GM21717 (cell line): Measurements from ENCODE around the gene PDE8A.
"Not testable (repeated sequence)": the region's sequence is repeated elsewhere in the genome, so short reads cannot be mapped to it uniquely, and the experiment has no call there.

Source experiments
- ATAC-seq: cut with Tn5 transposase; IDR thresholded peaks from one replicate; pipeline ENCODE4 v1.9.1; 2021; ENCODE audit warnings: mild to moderate bottlenecking, moderate library complexity; ENCODE audit not compliant: unreplicated experiment

Gene PDE8A

DNA sequence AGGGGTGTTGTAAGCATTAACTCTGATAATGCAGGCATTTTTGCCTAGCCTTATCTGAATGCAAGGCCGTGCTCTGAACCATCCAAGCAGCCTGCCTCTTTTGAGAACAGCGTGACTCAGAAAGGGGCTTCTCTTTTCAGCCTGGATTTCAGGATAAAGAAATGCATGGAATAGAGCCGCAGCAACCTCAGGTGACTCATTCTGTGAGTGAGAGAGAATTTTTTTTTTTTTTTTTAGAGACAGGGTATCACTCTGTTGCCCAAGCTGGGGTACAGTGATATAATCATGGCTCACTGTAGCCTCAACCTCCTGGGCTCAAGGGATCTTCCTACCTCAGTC, 20.6 kb upstream of the PDE8A start:
- ATAC-seq = no peak

DNA sequence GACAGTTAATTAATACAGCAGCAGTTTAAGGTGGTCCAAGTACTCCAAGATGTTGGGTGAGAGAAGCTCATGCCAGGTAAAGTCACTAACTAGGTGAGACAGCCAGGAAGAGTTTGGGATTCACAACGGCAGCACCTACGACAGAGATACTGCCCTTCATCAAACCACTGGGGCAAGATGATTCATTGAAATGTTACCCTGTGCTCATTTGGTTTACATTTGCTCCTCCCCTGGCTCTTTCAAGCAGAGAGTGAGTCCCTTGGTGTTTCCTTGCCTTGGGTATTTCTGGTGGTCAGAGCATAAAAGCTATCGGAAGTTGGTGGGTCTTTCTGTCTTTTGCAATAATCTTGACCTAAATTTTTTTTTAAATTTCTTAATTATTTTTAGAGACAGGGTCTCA, 19.9 kb upstream of the PDE8A start:
- no peak for ATAC-seq

DNA sequence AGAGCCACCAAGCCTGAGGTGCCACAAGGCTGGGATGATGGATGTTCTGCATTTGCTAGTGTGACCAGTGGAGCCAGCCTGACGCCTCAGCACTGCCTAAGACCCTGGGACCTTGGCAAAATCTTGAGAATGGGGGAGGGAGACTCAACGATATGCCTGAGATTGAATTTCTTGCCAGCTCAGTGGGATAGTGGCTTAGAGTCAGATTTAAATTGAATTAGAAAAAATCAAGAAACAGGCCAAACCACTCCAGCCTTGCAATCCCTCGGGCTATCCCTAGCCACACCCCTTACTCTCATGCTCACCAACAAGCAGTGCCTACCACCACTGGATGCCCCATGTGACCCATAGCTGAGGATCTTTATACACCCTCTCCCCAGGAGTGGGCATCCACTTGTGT, 18.7 kb upstream of the PDE8A start:
- no peak for ATAC-seq

DNA sequence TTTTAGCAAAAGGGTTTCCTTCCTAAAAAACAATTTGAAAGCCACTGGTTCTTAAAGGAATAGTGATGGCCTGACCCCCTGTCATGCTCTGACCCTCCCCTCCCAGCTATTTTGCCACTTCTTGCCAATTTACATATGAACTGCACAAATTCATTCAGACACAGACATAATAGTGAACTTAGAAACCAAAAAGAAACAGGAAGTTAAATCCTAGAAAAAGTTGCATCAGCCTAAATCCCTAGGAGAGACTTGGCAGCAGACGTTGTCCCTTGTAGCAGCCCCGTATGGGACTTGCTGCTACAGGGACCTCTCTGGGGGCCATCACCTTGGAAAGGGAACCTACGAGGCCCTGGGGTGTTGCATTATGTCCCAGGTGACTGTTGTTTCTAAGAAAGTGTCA, 14.3 kb upstream of the PDE8A start:
- ATAC-seq = no peak

DNA sequence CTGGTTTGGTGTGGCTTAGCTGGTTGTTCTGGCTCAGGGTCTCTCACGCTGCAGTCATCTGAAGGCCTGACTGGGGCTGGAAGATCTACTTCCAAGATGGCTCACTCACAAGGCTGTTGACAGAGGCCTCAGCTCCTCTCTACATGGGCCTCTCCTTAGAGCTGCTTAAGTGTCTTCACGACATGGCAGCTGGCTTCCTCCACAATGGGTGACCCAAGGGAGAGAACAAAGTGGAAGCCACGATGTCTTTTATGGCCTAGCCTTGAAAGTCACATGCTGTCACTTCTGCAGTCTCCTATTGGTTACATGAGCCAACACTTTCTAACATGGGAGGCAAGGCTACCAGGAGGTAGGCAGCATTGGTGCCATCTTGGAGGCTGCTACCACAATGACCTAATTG, 13.4 kb upstream of the PDE8A start:
- ATAC-seq = no peak

DNA sequence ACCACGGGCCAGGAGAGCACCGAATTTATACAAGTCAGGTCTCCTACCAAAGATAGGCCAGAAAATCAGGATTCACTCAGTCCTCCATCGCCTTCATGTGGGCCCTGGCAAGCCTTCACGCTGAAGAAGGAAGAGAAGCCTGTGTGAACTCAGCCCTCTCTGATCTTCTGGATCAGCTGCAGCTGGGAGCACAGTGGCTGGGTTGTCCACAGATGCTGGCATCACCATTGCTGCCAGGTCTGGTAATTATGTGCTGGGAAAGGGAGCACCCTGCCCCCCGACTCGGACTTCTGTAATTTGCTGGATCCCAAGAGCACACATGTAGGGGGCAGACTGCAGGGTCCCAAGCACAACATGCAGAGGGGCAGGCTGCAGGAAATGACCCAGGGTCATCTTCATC, 12.4 kb upstream of the PDE8A start:
- ATAC-seq = no peak

DNA sequence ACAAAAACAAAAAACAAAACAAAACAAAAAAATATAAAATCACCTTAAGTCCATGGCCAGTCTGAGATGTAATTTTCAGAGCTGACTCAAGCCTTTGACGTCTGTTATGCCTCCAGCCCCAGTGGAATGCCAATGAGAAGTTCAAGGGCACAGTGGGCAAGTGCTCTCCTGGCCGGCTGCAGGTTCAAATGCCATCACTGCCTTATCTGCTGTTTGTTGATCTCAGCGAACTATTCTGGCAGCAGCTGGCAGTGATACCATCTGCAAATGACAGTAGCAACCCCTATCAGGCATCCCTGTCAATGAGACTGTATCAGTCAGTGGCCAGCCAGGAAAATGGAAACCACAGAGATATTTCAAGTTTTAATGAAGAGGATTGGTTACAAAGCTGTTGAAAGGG, 10.8 kb upstream of the PDE8A start:
- ATAC-seq = no peak

DNA sequence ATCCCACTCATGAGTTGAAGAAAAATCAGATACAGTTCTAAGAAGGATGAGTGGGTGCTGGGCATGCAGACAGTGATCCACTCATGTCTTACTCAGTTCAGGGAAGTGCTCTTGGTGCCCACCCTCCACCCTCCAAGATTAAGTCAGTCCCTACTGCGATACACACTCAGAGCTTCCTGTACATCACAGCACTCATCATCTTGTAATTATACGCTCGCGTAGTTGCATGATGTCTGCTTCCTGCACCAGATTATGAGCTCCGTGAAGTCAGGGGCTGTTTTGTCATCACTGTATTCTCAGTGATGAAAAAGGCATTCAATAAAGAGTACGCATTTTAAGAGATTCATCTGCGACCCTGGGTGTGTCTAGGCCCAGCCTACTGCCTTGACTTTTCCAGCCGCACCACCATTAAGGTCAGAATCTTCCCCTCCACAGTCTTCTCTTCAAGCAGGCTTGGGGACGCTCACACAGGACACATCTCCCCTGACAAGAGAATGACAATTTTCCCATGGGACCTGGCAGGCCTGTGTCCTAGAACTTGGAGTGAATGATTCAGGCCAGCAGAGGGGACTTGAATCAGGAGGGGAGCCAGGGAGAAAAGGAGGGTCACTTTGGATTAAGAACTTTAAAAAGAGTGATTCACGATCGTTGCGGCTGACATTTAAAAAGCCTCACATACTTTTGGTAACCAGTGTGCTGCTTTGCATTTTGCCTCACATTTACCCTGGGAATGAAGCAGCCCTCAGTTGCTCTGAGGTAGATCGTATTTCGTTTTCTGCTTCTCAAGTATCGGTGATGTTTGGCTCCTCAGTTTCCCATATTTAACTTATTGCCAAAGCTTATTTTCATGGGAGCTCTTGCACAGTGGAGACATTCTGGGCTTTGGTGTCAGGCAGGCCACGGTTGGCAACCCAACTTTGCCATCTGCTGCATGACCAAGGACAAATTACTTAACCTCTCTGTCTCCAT, 7.9 kb upstream of the PDE8A start:
- ATAC-seq = no peak

DNA sequence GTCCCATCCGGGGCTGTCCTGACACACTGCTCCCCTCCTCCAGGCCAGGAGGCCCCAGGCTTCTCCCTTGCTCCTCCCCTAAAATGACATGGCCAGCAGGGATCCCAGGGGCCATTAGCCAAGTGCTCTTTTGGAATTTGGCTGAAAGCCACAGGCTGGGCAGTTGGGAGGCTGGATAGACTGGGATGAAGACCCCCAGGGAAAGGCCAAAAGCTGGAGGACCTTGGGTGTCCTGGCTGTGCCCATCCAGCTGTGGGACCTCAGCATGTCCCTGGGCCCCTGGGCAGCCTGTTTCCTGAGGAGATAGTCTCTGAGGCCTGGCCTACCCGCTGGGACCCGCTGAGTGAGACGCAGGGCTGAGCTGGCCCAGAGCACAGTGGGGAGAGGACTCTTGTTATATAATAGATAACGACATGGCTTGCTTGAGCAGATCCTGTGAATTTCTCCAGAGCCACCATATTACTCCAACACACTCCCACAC, 5.7 kb upstream of the PDE8A start:
- ATAC-seq = no peak

DNA sequence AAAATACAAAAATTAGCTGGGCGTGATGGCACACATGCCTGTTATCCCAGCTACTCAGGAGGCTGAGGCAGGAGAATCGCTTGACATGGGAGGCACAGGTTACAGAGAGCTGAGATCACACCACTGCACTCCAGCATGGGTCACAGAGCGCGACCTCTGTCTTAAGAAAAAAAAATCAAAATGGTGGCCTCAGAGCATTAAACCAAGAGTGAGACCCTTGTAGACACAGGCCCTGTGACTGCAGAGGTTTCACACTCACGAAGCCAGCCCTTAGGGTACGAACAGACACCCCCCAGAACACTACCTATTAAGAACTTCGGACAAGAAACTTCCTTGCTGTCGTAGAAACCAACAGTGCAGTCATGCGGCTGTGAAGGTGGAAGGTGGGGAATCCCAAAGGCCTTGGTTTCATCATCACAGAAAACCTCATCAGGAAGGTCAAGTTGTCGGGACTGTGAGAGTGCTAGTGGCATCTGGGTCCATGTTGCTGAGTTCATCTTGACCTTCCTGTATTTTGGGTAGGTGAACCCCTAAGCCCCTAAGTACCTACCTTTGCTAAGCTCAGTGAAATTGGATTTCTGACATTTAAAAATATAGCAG, 4.8 kb upstream of the PDE8A start:
- no peak for ATAC-seq

DNA sequence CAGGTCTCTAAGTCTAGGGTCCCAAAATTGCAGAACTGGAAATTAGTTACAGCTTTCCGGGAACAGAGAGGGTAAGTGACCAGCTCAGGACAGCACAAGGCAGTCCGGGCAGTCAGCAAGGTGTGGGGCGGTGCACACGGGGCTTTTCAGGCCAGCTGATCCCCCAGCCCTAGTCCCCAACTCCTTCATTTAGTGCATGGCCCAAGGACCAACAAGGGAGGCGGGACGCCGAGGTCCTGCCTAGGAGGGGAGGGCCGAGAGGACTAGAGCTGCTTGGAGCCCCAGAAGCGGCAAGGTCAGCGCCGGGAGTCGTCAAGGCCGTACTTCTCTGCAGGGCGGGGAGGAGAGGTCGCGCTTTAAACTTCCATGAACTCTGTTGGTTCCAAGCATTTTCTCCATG, 2.0 kb upstream of the PDE8A start:
- ATAC-seq = no peak

DNA sequence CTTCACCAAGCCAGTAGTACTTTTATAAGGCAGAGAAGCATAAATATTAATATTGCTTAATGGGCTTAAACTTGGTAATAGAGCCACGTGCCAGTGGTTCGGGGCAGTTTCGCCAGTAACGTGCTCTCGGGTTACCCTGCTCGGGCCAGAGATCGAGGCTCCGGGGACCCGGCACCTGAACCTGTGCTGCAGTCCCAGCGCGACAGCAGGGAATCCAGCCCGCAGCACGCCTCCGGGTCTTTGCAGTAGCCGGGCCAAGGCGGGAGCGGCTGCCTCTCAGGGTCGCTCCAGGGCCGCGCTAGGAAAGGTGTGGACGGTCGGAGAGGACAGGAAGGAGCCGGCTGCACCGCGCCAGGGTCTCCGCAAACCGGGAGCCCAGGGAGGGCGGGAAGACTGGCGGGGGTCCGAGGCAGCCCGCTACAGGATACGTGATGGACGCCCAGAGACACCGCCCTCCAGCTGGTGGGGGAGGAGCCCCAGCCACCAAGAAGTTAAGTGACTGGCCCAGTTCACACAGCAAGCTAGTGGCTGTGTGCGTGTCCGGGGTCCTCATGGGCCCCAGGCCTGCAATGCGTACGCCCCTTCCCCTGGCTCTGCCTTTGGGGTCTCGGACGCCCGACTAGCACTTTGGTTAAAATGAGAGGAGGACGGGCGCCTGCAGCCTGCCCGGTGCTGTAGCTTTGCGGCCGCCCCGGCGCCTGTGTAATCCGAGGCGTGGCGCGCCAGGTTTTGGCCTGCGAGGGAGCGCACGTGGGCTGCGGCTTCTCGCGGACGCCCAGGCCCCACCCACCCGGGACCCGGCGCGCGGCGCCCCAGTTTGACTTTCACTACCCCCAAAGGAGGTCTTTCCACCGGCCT, 1.2 kb upstream of the PDE8A start:
- ATAC-seq = peak; percentile 65

DNA sequence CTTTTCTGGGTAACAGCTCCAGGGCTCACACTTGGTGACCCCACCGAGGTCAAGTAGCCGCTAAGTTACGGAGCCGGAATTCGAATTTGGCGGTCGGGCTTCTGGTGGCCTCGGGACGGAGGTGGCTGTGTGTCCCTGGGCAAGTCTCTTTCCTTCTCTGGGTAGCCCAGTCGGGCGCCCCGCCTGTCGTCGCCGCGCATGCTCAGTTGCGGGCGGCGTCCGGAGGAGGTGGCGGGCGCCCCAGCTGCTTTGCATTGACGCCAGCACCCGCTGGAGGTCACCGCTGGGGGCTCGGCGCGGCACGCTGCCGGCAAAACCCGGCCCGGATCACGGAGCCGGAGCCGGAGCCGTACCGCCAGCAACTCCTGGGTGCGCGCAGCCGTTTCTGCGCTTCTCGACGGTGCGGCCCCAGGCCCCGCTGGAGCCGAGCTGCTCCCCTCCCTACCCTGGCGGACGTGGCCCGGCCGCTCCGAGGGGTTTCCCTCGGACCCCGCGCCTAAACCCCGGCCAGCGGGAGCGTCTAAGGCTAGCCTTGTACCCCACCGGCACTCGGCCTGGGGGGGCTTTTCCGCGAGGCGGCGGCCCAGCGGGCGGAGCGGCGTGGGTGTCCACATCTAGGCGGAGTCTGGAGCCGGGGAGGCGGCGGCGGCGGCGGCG, 474 bp upstream of the PDE8A start:
- ATAC-seq = peak; percentile 51

DNA sequence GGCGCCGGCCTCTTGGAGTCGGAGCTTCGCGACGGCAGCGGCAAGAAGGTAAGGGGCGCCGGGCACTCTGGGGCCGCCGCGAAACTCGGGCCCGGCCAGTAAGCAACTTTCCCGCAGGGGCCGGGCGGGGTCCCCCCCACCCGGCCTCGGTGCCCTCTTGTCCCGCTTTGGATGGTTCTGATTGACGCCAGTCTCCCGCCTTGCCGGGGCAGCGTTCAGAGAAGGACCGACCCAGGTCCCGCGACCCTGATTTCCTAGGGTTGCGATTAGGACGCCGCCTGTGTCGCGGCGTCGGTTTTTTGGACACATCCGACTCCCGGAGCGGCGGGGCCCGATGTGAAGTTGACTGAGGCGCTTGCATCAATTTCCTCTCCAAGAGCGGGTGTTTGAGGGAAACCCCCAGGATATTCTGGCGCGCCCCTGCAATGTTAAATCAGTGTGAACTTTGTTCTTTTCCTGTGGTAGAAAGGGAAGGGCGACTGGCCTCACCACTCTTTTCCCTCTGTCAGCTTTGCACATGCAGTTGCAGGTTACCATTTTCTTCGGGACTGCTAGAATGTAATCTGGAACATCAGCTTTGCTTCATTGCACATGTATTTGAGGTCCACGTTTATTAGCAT, 755 bp downstream of the PDE8A start:
- no peak for ATAC-seq

DNA sequence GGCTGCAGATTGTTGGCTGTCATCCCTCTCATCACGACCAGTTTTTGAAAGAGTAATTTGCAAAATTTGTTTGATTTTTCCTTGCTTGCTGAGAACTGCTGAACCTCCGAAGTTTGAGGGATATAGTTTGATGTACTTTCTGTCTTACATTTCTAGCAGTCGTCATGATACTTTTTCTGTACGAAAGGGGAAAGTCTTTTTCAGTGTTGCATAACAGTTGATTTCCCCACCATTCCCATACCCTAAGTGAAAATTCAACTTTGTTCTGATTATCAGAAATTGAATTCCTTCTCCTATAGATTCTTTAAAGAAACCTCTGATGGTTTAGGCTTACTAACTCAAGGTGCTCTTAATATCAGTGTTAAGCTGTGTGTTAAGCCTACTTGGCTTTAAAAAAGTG, 1.6 kb downstream of the PDE8A start:
- no peak for ATAC-seq

DNA sequence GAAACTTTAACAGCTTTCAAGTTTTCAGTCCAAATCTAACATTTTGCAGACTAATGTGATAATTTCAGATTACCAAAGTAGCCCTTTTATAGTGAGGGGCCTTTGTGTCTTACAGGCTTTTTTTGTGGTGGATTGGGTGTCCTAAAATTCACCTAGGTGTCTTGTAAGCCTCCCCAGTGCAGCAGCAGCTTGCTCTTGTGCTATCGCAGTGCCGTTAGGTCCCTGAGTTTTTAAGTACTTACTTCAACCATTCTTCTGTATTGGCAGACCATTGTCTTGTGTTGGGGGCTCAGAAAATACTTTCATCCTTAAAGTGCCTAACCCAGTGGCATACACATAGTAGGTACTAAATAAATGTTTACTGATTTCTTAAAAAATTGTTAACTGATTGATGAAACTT, 2.1 kb downstream of the PDE8A start:
- ATAC-seq = no peak

DNA sequence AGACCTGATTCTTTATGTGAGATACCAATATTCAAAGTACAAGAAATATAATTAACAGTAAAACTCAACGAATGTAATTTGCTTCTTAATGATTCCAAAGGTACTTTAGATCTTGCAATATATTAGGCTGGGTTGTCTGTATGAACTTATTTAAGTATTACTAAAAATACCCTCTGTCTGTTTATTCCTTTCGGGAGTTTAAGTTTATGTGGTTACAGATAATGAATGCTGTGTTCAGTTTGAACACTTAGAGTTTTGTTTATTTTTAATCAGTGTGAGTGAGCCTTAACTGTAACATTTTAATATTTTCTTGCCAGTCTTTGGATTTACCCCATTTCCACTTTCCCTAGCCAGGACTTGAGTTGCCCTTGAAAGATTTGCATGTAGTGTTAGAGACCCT, 3.5 kb downstream of the PDE8A start:
- no peak for ATAC-seq

DNA sequence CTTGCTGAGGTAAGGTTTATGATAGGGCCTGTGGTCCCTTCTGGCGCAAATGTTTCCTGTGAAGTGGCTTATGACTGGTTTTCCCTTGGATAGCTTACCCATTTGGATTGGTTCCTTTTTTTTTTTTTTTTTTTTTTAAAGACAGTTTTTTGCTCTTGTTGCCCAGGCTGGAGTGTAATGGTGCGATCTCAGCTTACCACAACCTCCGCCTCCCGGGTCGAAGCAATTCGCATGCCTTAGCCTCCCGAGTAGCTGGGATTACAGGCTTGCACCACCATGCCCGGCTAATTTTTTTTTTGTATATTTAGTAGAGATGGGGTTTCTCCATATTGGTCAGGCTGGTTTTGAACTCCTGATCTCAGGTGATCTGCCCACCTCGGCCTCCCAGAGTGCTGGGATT, 5.7 kb downstream of the PDE8A start:
- not testable (repeated sequence) for ATAC-seq

DNA sequence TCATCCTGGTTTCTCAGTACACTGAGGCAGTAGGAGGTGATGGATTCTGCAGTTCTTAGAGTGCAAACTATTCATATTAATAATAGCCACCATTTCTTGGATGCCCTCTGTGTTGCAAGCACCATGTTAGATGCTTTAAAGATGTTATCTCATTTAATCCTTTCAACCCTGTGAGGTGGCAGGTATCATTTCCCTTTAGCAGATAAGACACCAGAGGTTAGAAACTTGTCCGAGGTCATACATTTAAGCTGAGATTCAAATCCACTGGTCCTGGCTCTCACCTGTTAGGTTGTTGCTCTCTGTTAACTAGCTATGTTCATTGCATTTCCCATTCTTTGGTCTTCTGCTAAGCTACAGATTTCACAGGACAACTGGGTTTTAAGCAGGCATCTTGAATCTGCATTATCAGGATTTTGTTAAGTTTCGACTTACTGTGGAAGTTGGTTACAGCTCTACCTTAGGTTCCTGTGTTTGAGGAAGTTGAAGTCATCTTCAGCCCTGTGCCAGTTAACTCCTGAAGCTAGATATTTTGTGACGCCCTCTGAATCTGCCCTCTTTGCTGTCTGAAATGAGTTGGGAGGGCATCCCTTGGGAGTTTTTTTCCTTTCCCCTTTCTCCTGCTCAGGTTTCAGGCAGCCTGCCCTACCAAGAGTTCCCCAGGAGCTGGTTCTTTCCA, 6.4 kb downstream of the PDE8A start:
- peak; percentile 44 for ATAC-seq
